HepG2 (cell line): ENCODE results near the gene COLEC12. TPM values are rescaled to one million over a fixed set of nuclear protein-coding genes. Genes with fewer than 3 reads are reported as not detected.

Experiments
- ATAC-seq: fragments of 200-7000 bp; cut with Tn5 transposase; 3 replicates; pipeline ENCODE4 v1.9.1; 2020; ENCODE audit warnings: mild to moderate bottlenecking, moderate library complexity
- BruUV-seq: library from RNA; stranded (reverse); fragments of 400-500 nt; replicated peaks from 2 replicates; lab custom pipeline; 2021; lab: Mats Ljungman, UMichigan
- CTCF ChIA-PET: fragments of 300-600 bp; formaldehyde crosslinking; extraction: SDS; loops from one replicate; lab custom pipeline; 2021; ENCODE audit warnings: low total read pairs, inconsistent platforms, low intra/inter-chr PET ratio; lab: Yijun Ruan, JAX
- POLR2A ChIA-PET: fragments of 350-600 bp; sonication (Branson Sonifier 250); formaldehyde crosslinking; loops from one replicate; lab custom pipeline; 2020; ENCODE audit warnings: antibody characterized with exemption, inconsistent platforms; lab: Yijun Ruan, JAX
- DNase-seq: peaks from one replicate; pipeline ENCODE4 v3.0.0-alpha.2; 2015; ENCODE audit warnings: low spot score
- FAIRE-seq: peaks from 3 replicates; lab custom pipeline; 2011; peaks lifted over from hg19 to GRCh38; lab: Jason Lieb, UNC
- H2AFZ ChIP-seq: one replicate; pipeline ENCODE4 v1.6.1; 2011; ENCODE audit warnings: low read length, inconsistent platforms
- H3K27ac ChIP-seq: fragments of 300-600 bp; 3 replicates; pipeline ENCODE4 v1.8.0; 2011; ENCODE audit warnings: mixed run types, mild to moderate bottlenecking, mixed read lengths, low read length, inconsistent platforms; ENCODE audit not compliant: insufficient read depth; ENCODE audit errors: extremely low read length
- H3K27me3 ChIP-seq, 2 experiments: fragments of 200-600 bp in 1 of 2; 2 replicates in 1 of 2; 3 replicates in 1 of 2; pipeline versions ENCODE4 v1.6.0 to v1.8.0; 2011; ENCODE audit warnings: low read length in 2 of 2, mild to moderate bottlenecking in 2 of 2, moderate library complexity in 2 of 2, inconsistent platforms in 1 of 2; ENCODE audit not compliant: insufficient read depth in 2 of 2, control insufficient read depth in 1 of 2
- H3K36me3 ChIP-seq, 2 experiments: fragments of 200-600 bp in 1 of 2; replicated peaks in 1 of 2; 2 replicates in 1 of 2; 3 replicates in 1 of 2; pipeline versions ENCODE4 v1.5.1 to v1.8.0; 2011; ENCODE audit warnings: low read length in 2 of 2, inconsistent platforms in 1 of 2; ENCODE audit not compliant: insufficient read depth in 2 of 2, control insufficient read depth in 1 of 2
- H3K4me1 ChIP-seq: 2 replicates; pipeline ENCODE4 v1.5.1; 2012; ENCODE audit warnings: low read length, inconsistent platforms; ENCODE audit not compliant: insufficient read depth
- H3K4me2 ChIP-seq: 2 replicates; pipeline ENCODE4 v1.6.0; 2011; ENCODE audit warnings: low read depth, low read length, inconsistent platforms
- H3K4me3 ChIP-seq, 3 experiments: fragments of 200-600 bp in 1 of 3; sonication (generic), shearing (Covaris generic) in 1 of 3; replicated peaks in 1 of 3; 2 replicates each; pipeline ENCODE4 v1.5.1; 2011 to 2016; ENCODE audit warnings: low read length in 3 of 3, inconsistent platforms in 2 of 3, low read depth in 2 of 3, mild to moderate bottlenecking in 2 of 3, control low read depth in 1 of 3, mixed read lengths in 1 of 3; ENCODE audit not compliant: insufficient read depth in 1 of 3
- H3K79me2 ChIP-seq: one replicate; pipeline ENCODE4 v1.6.1; 2011; ENCODE audit warnings: low read length, inconsistent platforms; ENCODE audit not compliant: insufficient read depth
- H3K9ac ChIP-seq: 2 replicates; pipeline ENCODE4 v1.6.0; 2011; ENCODE audit warnings: mild to moderate bottlenecking, low read depth, low read length, inconsistent platforms; ENCODE audit not compliant: insufficient read depth
- H3K9me3 ChIP-seq: 2 replicates; pipeline ENCODE4 v1.5.1; 2012; ENCODE audit warnings: mild to moderate bottlenecking, low read length
- H4K20me1 ChIP-seq: 2 replicates; pipeline ENCODE4 v1.6.0; 2011; ENCODE audit warnings: inconsistent platforms, mild to moderate bottlenecking, low read length, moderate library complexity; ENCODE audit not compliant: insufficient read depth
- ADNP ChIP-seq: sonication (generic); formaldehyde crosslinking; IDR thresholded peaks from 2 replicates; pipeline ENCODE4 v1.4.0; 2020; ENCODE audit warnings: missing genetic modification reagents
- DMTF1 ChIP-seq: sonication (generic); formaldehyde crosslinking; IDR thresholded peaks from 2 replicates; pipeline ENCODE4 v1.4.0; 2020; ENCODE audit warnings: mild to moderate bottlenecking, missing genetic modification reagents
- FOXK1 ChIP-seq: sonication (generic); formaldehyde crosslinking; IDR thresholded peaks from 2 replicates; pipeline ENCODE4 v1.4.0; 2020; ENCODE audit warnings: low read depth, missing genetic modification reagents, borderline replicate concordance
- MBNL3 ChIP-seq: fragments of 250-450 bp; sonication (Bioruptor Pico); conservative IDR thresholded peaks from 2 replicates; pipeline ENCODE4 v1.8.0; 2022; ENCODE audit warnings: mild to moderate bottlenecking, inconsistent platforms
- STAG1 ChIP-seq: sonication (generic); formaldehyde crosslinking; IDR thresholded peaks from 2 replicates; pipeline ENCODE4 v1.4.0; 2020; ENCODE audit warnings: missing genetic modification reagents
- ZFP37 ChIP-seq: sonication (generic); formaldehyde crosslinking; IDR thresholded peaks from 2 replicates; pipeline ENCODE4 v1.4.0; 2020; ENCODE audit warnings: missing genetic modification reagents, borderline replicate concordance
- ZNF275 ChIP-seq: sonication (generic); formaldehyde crosslinking; IDR thresholded peaks from 2 replicates; pipeline ENCODE4 v1.8.0; 2022; ENCODE audit warnings: missing genetic modification reagents, mild to moderate bottlenecking, inconsistent platforms, borderline replicate concordance
- ZNF597 ChIP-seq: sonication (generic); formaldehyde crosslinking; IDR thresholded peaks from 2 replicates; pipeline ENCODE4 v1.5.0; 2020; ENCODE audit warnings: missing genetic modification reagents
- ZNF629 ChIP-seq: sonication (generic); formaldehyde crosslinking; conservative IDR thresholded peaks from 2 replicates; pipeline ENCODE4 v1.5.0; 2020; ENCODE audit warnings: missing genetic modification reagents
- ZNF709 ChIP-seq: sonication (generic); formaldehyde crosslinking; IDR thresholded peaks from 2 replicates; pipeline ENCODE4 v1.5.0; 2020; ENCODE audit warnings: mild to moderate bottlenecking, missing genetic modification reagents
- ZNF781 ChIP-seq: sonication (generic); formaldehyde crosslinking; IDR thresholded peaks from 2 replicates; pipeline ENCODE4 v1.5.1; 2020; ENCODE audit warnings: borderline replicate concordance, mild to moderate bottlenecking, missing genetic modification reagents; ENCODE audit errors: not compliant biosample characterization
- WGBS: methylation state at CpG from one replicate; pipeline ENCODE4 v1.1.6; 2017; ENCODE audit warnings: low lambda C conversion rate; 5-methylcytosine and 5-hydroxymethylcytosine counted together
- in situ Hi-C: cut with HindIII; loops from 2 replicates; pipeline ENCODE4 v1.10.0; 2017; ENCODE audit warnings: low pct_unique_long_range_greater_than_20kb; ENCODE audit not compliant: extremely low pct_ligation_motif_present
- intact Hi-C: fragments of 100-400 bp; cut with micrococcal nuclease; formaldehyde crosslinking; loops from one replicate; pipeline ENCODE4 v1.10.0; 2022; ENCODE audit not compliant: unreplicated experiment
- polyA plus RNA-seq, 8 experiments: library from polyadenylated mRNA; depleted of rRNA in 3 of 8; stranded (reverse) in 7 of 8; unstranded in 1 of 8; fragments of >200 nt; fragmentation: Illumina TruSeq in 4 of 8; extraction: Trizol in 4 of 8; gene quantifications; 2 replicates each; pipeline versions ENCODE4 v1.2.1 to v1.2.3, GENCODE V29; 2011 to 2016; ENCODE audit warnings: low read depth in 4 of 8, missing spikeins in 1 of 8, mixed read lengths in 1 of 8; ENCODE audit not compliant: insufficient read depth in 1 of 8
- total RNA-seq, 5 experiments: library from RNA; depleted of rRNA; stranded (reverse); fragments of >200 nt; fragmentation: Illumina TruSeq; extraction: Trizol; gene quantifications; 2 replicates each; pipeline ENCODE4 v1.2.3, GENCODE V29; 2016; ENCODE audit warnings: low read depth in 1 of 5
- TF ChIP-seq, protein P1 (sequence below): sonication (generic); formaldehyde crosslinking; IDR thresholded peaks from 2 replicates; pipeline ENCODE4 v1.9.0; 2022; ENCODE audit warnings: low read depth, missing genetic modification reagents
- TF ChIP-seq, protein P2 (sequence below): sonication (generic); formaldehyde crosslinking; IDR thresholded peaks from 2 replicates; pipeline ENCODE4 v1.5.0; 2020; ENCODE audit warnings: mild to moderate bottlenecking, missing genetic modification reagents

COLEC12 gene
- total and polyA plus RNA-seq, 2 of the 13 experiments (the other 11 are each of a cell fraction or from before 2014, with no cell fraction given) = 0.02 to 0.11 TPM

GRCh38 chr18:525036-525797 is 24.7 kb upstream of the COLEC12 start:
- H2AFZ ChIP-seq = no peak overlapping the region
- ChIA-PET CTCF (no interaction called here), POLR2A (no interaction called here)
- H4K20me1 ChIP-seq = no peaks in the 10 kb centered on the region
- no peak overlapping the region for H3K9ac ChIP-seq
- no peaks in the 10 kb centered on the region for H3K79me2 ChIP-seq
- FAIRE-seq = no peak
- no peaks in the 10 kb centered on the region for H3K9me3 ChIP-seq
- ATAC-seq = peak; percentile 63
- H3K27ac ChIP-seq = no peak overlapping the region
- intact Hi-C loops = no loop called here
- H3K36me3 ChIP-seq = no peaks in the 10 kb centered on the region
- no peak overlapping the region for H3K4me3 ChIP-seq
- 17% methylated on average over 6 of the region's 6 CpGs for WGBS
- no peak for DNase-seq
- in situ Hi-C loops = no loop called here
- H3K4me2 ChIP-seq = no peak overlapping the region; the same call in 1 of the 2 replicates
- H3K27me3 ChIP-seq = no peaks in the 10 kb centered on the region
- no TSS peak for BruUV-seq
- peaks cover 11% of the 10 kb centered on the region for H3K4me1 ChIP-seq
- no peak for TF ChIP-seq ZNF275 (CRISPR knock-in tag)
- TF ChIP-seq ZNF597 (CRISPR knock-in tag) = no peak
- TF ChIP-seq ZFP37 = no peak
- no peak for TF ChIP-seq ZNF709
- no peak for TF ChIP-seq ZNF781 (CRISPR knock-in tag)
- no peak for TF ChIP-seq ADNP
- TF ChIP-seq, protein P1, sequence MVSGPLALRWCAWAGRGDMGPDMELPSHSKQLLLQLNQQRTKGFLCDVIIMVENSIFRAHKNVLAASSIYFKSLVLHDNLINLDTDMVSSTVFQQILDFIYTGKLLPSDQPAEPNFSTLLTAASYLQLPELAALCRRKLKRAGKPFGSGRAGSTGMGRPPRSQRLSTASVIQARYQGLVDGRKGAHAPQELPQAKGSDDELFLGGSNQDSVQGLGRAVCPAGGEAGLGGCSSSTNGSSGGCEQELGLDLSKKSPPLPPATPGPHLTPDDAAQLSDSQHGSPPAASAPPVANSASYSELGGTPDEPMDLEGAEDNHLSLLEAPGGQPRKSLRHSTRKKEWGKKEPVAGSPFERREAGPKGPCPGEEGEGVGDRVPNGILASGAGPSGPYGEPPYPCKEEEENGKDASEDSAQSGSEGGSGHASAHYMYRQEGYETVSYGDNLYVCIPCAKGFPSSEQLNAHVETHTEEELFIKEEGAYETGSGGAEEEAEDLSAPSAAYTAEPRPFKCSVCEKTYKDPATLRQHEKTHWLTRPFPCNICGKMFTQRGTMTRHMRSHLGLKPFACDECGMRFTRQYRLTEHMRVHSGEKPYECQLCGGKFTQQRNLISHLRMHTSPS = no peak
- no peak for TF ChIP-seq MBNL3 (CRISPR knock-in tag)
- peak; percentile 34 for TF ChIP-seq STAG1 (CRISPR knock-in tag)
- TF ChIP-seq, protein P2, sequence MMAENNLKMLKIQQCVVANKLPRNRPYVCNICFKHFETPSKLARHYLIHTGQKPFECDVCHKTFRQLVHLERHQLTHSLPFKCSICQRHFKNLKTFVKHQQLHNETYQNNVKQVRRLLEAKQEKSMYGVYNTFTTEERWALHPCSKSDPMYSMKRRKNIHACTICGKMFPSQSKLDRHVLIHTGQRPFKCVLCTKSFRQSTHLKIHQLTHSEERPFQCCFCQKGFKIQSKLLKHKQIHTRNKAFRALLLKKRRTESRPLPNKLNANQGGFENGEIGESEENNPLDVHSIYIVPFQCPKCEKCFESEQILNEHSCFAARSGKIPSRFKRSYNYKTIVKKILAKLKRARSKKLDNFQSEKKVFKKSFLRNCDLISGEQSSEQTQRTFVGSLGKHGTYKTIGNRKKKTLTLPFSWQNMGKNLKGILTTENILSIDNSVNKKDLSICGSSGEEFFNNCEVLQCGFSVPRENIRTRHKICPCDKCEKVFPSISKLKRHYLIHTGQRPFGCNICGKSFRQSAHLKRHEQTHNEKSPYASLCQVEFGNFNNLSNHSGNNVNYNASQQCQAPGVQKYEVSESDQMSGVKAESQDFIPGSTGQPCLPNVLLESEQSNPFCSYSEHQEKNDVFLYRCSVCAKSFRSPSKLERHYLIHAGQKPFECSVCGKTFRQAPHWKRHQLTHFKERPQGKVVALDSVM (CRISPR knock-in tag) = peak; percentile 1; the same call in 1 of the 2 replicates
- TF ChIP-seq DMTF1 (CRISPR knock-in tag) = no peak
- peak; percentile 52; the same call in 1 of the 2 replicates for TF ChIP-seq ZNF629 (CRISPR knock-in tag)
- no peak for TF ChIP-seq FOXK1 (CRISPR knock-in tag)
